HG02938 (cell line): Measurements from ENCODE around the gene SCUBE1.
"Not testable (repeated sequence)": the region's sequence is repeated elsewhere in the genome, so short reads cannot be mapped to it uniquely, and the experiment has no call there.

Experiments used
- ATAC-seq: cut with Tn5 transposase; IDR thresholded peaks from one replicate; pipeline ENCODE4 v1.9.1; 2021; ENCODE audit warnings: mild to moderate bottlenecking, moderate library complexity; ENCODE audit not compliant: unreplicated experiment

The SCUBE1 gene

DNA sequence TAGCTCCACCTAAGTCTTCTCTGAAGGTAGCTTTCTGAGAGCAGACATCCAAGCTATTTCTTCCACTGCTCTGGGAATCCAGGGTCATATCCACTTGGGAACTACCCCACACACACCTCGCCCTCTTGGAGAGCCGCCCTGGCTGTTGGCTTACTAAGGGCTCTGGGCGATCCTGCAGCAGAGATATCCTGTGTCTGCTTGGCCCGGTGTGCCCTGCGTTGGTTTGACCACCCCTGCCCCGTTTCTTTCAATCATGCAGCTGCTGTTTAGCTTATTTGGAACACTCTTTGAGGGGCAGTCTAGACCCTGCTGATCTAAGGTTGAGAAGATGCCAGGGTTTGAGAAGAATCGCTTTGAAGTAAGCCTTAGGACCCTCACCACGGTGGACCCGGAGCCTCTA is 17.4 kb upstream of the SCUBE1 start:
- no peak for ATAC-seq

DNA sequence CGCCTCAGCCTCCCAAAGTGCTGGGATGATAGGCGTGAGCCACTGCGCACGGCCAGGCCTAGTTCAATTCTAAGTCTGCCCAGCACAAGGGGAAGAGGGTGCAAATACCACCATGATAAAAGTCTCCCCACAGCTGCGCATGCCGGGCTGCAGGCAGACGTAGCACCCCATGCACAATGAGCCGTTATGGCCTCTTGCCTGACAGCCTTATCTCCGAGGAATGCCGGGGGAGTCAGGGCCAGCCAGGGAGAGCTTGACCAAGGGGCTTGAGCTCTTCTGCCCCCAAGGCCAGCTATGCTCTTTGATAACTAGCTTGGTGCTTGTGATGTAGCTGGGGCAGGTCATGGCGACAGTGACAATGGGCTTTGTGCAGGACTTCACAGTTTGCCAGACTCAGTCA is 13.7 kb upstream of the SCUBE1 start:
- no peak for ATAC-seq

DNA sequence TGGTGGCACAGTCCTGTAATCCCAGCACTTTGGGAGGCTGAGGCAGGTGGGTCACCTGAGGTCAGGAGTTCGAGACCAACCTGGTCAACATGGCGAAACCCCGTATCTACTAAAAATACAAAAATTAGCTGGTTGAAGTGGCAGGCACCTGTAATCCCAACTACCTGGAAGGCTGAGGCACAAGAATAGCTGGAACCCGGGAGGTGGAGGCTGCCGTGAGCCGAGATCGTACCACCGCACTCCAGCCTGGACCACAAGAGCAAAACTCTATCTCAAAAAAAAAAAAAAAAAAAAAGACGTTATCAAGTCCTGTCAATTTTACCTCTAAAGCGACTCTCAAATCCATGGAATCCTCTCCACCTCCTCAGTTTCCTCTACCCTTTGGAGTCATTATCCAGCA is 12.5 kb upstream of the SCUBE1 start:
- ATAC-seq = not testable (repeated sequence)

DNA sequence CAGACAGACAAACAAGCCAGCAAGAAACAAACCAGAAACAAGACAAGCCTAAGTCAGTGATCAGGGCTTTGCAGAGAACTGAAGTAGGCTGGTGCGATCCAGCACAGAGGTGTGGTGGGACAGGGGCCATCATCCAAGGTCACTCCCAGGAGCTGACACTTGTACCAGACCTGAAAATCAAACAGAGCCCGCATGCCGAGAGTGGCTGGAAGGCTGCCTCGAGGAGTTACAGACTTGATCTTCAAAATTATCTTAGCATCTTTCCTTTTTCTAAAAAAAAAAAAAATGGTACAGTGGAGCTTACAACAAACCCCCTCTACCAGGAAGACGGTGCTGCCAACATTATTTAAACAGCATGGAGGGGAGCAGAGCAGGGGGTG is 8.8 kb upstream of the SCUBE1 start:
- ATAC-seq = no peak

DNA sequence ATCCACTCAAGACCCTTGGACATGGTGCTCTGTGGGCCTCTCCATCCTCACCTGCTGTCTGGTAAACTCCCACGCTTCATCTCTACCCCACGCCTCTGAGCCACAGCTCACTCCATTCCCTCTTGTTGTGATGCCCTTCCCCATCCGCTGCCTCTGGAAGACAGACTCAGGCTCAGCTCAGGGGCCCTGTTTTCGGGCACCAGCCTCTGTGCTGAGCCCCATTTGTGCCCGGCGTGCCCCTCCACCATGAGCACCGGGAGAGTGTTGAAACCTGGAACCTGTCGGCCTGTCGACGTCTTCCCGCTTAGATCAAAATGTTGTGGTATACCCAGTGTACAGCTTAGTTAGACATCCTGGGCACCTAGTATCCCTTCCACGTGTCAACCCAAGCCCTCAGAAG is 6.5 kb upstream of the SCUBE1 start:
- no peak for ATAC-seq

DNA sequence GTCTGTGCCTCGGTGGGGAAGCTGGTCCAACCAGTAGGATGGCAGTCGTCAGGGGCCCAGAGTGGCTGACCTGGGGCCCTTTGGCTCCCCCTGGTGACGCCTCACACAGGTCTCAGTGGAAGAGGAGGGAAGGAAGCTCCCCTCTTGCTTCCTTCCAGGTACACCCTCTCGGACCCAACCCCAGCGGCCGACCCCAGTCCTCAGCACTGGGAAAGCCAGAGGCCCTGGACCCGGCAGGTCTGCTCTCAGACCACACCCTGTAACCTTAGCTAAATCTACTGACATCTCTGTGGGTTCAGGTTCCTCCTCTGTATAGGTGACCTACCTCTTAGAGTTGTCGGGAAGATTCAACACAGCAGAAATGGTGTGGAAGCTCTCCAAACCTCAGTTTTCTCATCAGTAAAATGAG is 3.4 kb upstream of the SCUBE1 start:
- ATAC-seq = no peak

DNA sequence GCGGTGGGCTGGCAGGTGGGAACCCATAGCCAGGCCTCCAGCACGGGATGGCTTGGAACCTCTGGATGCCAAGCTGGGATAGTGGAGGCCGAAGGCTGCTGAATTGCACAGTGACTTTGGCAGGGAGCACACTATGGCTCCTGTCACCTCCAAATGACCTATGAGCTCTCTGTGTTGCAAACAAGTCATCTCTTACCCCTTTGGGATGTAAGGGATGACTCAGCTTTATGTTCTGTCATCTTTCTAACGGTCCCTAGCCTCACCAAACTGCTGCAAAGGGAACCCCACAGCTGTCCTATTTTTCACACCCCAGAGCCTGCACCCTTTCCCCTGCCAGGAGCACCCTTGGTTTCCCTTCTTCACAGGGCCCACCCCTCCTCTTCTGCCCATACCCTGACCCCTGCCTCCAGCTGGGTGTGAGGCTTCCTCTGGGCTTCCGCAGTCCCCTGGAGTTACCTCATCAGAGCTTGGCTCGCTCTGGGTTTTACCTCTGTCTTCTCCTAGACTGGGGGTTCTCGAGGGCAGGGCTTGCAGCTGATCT is 2.7 kb upstream of the SCUBE1 start:
- no peak for ATAC-seq

DNA sequence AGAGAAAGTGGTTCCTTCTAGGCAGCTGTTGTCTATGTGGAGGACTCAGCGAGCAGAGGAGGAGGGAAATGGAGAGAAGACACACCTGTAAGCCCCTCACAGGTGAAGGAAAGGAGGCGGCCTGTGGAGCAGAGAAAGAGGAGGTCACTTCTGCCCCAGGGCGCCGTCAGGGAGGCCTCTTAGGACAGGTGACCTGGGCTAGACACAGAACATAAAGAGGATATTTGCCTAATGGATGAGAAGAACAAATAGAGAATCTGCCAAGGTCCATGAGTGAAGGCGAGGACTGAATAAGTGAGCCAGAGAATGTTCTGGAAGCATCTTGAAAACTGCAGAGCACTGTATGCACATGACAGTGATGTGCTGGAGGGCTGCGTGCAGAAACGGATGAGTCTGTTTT is 2.2 kb upstream of the SCUBE1 start:
- ATAC-seq = no peak

DNA sequence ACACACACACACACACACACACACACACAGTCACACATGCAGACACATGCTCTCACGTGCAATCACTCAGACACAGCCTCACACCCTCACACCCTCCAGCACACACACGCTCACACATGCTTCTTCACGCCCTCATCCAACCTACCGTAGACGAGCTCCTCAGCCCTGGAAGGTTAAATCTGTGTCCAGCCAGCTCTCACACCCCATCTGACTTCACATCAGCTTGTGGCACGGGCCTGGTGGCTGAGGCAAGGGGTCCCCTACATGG is 1.3 kb upstream of the SCUBE1 start:
- ATAC-seq = no peak

DNA sequence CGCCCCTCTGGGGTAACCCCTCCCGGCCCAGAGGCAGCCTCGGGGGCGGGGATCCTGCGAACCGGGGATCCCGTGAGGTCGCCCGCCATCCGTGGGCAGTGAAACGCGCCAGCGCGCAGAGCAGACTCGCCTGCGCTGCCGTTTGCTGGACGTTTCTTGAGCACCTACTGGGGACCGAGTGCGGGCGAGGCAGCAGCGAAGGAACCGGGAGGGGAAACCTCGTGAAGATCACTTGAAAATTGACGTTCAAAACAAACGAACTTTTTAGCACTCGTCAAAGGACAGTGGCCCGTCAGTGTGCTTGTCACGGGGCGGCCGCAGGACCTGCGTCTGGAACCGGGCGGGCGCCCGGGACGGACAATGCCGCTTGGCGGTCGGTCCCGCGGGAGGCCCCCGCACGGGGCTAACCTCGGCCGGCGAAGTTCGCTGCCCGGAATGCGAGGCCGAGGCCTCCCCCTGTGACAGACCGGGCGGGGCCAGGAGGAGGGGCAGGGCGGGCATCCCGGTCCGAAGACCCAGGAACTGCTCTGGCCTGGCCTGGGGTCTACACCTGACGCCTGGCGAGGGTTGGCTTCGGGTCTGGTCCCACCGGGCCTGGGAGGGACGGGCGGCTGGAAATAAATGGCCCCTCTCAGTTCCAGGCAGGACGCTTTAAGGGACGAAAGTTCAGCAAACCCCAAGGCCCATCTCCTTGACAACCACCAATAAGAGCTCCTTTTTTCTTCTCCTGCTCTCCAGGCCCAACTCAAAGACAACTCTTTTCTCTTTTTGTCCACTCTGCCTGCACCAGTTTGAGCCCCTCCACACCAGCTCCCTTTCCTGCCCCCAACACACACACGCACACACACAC is 723 bp upstream of the SCUBE1 start:
- no peak for ATAC-seq

DNA sequence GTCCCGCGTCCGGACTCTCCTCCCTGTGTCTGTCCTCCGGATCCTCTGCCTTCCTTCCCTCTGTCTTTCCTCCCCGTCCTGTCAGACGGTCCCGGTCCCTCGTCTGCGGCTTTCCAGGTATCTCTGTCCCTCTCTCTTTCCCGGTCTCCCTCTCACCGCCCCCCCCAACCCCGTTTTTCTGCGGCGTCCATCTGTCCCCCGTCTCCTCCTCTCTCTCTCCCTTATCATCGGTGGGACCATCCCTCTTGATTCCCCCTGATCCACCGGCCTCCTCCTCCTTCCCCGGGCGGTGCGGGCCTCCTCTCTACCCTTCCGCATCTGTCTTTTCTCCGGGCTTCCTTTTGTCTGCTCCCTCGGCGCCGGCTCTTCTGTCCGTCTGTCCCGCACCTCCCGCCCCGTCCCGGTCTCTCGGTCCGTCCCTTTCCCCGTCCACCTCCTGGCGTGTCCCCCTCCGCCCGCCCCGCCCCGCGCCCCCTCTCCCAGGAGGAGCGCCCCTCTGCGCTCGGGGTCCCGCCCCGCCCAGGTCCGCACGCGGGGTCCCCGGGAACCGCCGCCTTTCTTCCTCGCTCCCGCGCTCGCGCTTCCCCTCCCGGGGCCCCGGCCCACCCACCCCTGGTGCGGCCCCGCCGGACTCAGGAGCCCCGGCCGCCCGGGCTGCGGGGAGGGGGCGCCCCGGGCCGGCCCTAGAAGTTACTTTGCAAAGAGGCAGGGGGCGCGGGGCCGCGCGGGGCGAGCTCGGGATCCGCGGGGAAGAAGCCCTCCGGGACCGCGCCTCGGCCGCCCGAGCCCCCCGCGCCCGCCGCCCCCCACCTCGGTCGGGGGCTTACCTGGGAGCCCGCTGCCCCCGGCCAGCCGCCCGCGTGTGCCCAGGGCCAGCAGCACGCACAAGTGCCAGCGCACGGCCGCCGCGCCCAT is 568 bp downstream of the SCUBE1 start:
- ATAC-seq = no peak

DNA sequence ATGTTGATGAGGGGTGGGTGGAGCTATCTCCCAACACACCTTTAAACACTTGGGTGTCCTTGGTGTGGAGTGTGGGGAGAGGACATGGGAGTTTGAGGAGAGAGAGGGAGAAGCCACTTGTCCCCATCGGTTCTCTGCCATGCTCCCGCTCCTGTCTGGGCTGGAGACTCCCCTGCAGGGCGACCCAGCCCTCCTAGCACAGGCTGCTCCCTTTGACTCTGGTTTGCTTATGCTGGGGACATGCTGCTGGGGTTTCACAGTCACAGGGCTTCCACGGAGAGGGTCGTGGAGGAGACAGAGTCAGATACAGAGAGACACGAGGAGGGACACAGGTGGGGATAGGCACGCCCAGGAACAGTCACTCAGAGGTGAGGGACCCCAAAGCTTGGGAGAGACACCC is 1.6 kb downstream of the SCUBE1 start:
- no peak for ATAC-seq

DNA sequence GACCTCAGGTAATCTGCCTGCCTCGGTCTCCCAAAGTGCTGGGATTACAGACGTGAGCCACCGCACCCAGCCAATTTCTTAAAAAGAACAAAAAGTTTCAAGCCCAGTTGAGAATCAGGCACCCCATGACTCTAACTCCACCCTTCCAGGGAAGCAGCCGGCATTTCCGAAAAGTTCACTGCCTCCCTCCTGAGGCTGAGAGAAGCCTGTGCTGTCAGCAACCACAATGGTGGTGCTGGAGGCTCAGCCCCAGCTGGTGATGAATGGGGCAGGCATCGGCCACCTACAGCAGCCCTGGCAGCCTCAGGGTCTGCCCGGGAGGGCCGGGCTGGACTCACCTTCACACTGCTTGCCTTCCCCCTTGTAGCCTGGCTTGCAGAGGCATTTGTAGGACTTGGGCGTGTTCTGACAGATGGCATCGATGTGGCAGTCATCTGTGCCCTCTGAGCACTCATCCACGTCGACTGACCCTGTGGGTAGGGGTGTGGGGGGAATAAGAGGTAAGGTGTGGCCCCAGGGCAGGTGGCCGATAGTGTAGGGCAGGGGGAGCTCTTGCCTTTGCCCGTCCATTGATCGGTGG is 4.3 kb downstream of the SCUBE1 start:
- ATAC-seq = no peak

DNA sequence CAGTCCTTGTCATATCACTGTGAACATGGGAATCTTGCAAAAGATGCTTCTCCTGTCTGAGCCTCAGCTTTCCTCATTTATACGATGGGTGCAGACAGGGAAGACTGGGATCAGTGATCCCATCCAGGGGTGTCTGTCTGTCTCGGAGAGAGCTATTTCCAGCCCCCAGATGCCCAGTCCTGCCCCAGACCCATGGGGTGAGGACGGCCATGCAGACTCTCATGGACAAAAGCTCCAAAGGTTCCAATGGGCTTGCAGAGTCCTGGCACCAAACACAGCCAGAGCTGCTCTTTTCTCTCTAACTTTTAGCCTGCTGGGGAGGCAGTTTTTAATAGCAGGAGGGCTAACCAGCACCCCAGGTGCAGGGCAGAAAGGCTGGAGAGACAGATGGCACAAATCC is 5.2 kb downstream of the SCUBE1 start:
- no peak for ATAC-seq

DNA sequence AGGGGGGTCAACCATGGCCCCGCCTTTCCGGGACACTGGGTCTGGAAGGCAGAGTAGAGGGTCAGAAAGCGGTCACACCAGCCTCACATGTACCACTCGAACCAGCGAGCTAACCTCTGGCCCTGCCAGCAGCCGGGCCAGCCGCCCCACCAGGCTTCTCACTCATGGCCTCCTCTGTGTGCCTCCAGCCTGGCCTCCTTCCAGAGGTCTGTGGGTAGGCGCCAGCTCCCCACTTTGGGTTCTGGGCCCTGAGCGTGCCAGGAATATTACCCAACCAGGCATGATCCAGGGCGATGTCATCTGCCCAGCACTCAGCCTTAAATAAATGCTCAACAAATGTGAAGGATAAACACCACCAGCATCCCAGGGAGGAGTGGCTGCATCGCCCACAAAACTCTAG is 5.8 kb downstream of the SCUBE1 start:
- no peak for ATAC-seq

DNA sequence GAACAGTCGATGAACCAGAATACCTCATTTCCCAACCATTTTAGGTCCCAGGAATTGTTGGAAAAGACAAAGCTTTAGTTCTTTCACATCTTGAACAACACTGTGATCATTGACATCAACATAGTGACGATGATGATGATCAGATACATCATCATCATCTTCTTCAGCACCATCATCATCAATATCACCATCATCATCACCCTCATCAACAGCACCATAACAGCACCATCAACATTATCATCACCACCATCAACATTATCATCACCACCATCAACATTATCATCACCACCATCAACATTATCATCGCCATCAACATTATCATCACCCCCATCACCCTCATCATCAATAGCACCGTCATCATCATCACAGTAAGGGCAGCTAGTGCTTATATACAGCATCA is 8.8 kb downstream of the SCUBE1 start:
- no peak for ATAC-seq

DNA sequence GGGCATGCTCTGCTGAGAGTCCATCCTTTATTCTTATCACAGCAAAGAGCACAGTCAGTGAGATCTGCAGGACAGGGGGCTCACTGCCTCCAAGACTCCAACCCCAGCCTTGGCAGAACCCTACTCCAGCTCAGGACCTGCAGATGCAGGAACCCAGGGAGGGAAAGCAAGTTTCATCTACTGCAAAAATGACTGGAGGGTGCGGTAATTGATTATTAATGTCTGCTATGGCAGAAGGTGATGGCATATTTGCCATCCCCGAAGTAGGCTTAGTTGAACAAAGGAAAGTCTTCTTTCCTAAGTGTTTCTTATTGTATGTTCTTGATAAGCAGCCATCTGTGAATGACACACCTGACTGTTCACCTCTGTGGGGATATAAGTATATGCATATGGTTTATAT is 9.2 kb downstream of the SCUBE1 start:
- ATAC-seq = no peak

DNA sequence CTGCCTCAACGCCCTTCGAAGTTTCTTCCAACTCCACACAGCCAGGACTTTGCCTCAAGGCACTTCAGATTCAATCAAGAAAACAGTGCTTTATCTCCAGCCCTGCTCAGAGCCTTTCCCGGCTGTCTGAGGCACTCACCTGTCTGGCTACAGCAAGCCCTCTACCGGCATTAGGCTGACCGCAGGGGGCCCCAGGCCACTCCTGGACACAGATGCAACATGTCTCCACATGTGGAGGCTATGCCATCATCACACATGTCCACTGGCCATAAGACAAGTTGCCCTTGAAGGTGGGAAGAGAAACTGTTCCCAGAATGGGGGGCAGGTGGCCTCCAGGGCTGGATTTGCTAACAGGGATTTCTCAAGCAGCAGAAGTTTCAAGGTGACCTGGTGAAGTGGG is 10.0 kb downstream of the SCUBE1 start:
- no peak for ATAC-seq

DNA sequence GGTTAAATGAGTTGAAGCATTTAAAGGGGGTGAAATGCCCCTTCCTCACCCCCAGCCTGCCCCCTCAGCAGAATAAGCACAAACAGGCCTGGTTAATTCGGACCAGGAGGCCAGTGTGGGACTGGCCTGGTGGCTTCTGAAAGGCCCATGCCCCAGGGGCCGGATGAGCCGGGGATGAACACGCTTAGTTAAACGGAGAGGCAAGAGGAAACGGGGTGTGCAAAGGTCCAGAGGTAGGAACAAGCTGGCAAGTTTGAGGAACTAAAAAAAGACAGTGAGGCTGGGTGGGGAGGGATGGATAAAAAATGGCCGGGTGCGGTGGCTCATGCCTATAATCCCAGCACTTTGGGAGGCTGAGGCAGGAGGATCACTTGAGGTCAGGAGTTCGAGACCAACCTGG is 11.5 kb downstream of the SCUBE1 start:
- no peak for ATAC-seq

DNA sequence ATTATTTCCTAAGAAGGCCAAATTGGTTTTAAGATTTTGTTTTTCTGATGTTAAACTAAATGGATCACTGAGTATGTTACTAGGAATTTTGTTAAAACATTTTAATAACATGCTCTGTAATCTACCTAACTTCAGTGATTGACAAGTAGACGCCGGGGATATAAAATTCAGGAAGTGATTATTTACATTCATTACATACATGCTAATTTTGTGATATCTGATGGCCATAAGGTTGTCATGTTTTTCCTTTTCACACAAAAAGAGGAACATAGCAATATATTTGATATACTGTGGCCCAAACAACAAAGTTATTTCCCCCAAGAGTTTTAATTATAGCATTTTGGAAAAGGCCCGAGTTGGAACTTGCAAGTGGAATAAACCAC is 12.1 kb downstream of the SCUBE1 start:
- ATAC-seq = no peak

DNA sequence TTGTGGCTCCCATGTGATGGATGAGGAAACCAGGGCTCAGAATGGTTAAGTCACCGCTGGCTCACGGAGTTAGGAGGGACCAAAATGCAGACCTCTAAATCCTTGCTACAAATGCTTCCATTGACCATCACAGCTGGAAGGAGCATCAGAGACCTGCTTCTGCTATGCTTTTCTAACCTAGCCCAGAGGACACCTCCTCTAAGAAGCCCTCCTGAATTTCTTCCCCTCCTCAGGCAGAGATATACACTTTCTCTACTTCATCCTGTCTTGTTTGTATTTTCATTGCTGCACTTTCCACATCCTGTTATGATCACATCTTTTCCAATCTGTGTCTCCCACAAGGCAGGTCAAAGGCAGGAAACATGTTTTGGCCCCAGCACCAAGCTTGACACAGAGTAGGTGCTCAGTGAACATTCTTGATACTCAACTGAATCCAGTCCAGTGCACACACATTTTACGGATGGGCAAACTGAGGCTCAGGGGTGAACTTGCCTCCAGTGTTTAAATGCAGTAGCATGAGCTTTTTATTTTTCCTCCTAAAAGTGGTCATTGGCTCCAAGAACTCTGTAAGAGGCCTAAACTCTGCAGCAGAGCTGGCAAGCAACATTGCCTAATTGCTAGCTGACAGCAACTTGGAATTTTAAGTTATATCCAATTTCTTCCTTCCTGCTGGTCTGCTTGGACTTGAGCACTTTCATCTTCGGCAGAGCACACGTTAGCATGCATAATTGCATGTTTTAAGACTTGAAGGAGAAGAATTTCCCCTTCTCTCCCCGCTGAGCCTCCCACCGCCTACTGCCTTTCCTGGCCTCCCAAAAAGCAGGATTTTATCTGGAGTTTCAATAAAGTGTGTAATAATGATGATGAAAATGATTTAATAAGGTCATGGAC is 12.7 kb downstream of the SCUBE1 start:
- no peak for ATAC-seq
